CD4-positive, alpha-beta T cell treated with Interleukin-17A for 1 hour (primary cell): ENCODE results near the gene ICAM3.
"Not testable (repeated sequence)": the region's sequence is repeated elsewhere in the genome, so short reads cannot be mapped to it uniquely, and the experiment has no call there.

Source experiments
- DNase-seq: peaks from one replicate; pipeline ENCODE4 v3.0.0-alpha.2; 2020

The ICAM3 gene

GRCh38 chr19:10346509-10346908, 7.1 kb upstream of the ICAM3 start:
- DNase-seq = no peak

- no peak for DNase-seq
Measured at GRCh38 chr19:10344780-10345179, 5.4 kb upstream of the ICAM3 start.

GRCh38 chr19:10343495-10343894, 4.1 kb upstream of the ICAM3 start:
- no peak for DNase-seq

GRCh38 chr19:10339977-10340376, 553 bp upstream of the ICAM3 start:
- DNase-seq = peak; percentile 20

- DNase-seq = no peak
Measured at GRCh38 chr19:10338940-10339339, 484 bp downstream of the ICAM3 start.

GRCh38 chr19:10336725-10337124, 2.7 kb downstream of the ICAM3 start:
- not testable (repeated sequence) for DNase-seq

GRCh38 chr19:10335352-10335985, 4.0 kb downstream of the ICAM3 start:
- no peak for DNase-seq

- peak; percentile 28 for DNase-seq
Measured at GRCh38 chr19:10334588-10335351, 4.7 kb downstream of the ICAM3 start.

GRCh38 chr19:10333758-10334587, 5.5 kb downstream of the ICAM3 start:
- no peak for DNase-seq

GRCh38 chr19:10332965-10333757, 6.3 kb downstream of the ICAM3 start, which contains the start of gene RAVER1:
Gene RAVER1, minus strand, starts transcription at chr19:10333529. Its CDS starts 22 bp downstream, at chr19:10333507.
- DNase-seq = peak; percentile 98

GRCh38 chr19:10332158-10332964, 7.1 kb downstream of the ICAM3 start:
- DNase-seq = no peak

- no peak for DNase-seq
Measured at GRCh38 chr19:10329555-10329954, 9.9 kb downstream of the ICAM3 start.

- DNase-seq = no peak
Measured at GRCh38 chr19:10328558-10329429, 10.6 kb downstream of the ICAM3 start.

- no peak for DNase-seq
Measured at GRCh38 chr19:10327793-10328192, 11.6 kb downstream of the ICAM3 start.

- DNase-seq = no peak
Measured at GRCh38 chr19:10325732-10326131, 13.7 kb downstream of the ICAM3 start.

- no peak for DNase-seq
Measured at GRCh38 chr19:10321874-10322835, 17.3 kb downstream of the ICAM3 start.

- DNase-seq = no peak
Measured at GRCh38 chr19:10321417-10321797, 18.0 kb downstream of the ICAM3 start.

- DNase-seq = no peak
Measured at GRCh38 chr19:10320602-10321416, 18.6 kb downstream of the ICAM3 start.
